Endothelial cell of umbilical vein (primary cell): ENCODE data around the gene ZNF273. TPM values are rescaled to one million over a fixed set of nuclear protein-coding genes. Genes with fewer than 3 reads are reported as not detected.

Source experiments
- BruUV-seq: library from RNA; stranded (reverse); fragments of 400-500 nt; replicated peaks from 2 replicates; lab custom pipeline; 2021; lab: Mats Ljungman, UMichigan
- CTCF ChIA-PET: fragments of 300-600, 350-600 bp; sonication (Branson Sonifier 250); formaldehyde crosslinking; loops from one replicate; lab custom pipeline; 2021; ENCODE audit warnings: antibody characterized with exemption, inconsistent platforms; lab: Charles Lee
- POLR2A ChIA-PET: fragments of 300-600, 350-600 bp; sonication (Branson Sonifier 250); formaldehyde crosslinking; loops from one replicate; lab custom pipeline; 2021; ENCODE audit warnings: antibody characterized with exemption, inconsistent platforms; lab: Charles Lee
- DNase-seq: peaks from one replicate; pipeline ENCODE4 v3.0.0-alpha.2; 2011; ENCODE audit warnings: low read depth, low spot score
- FAIRE-seq: peaks from 2 replicates; lab custom pipeline; 2011; peaks lifted over from hg19 to GRCh38; lab: Jason Lieb, UNC
- H2AFZ ChIP-seq: 2 replicates; pipeline ENCODE4 v1.6.0; 2012; ENCODE audit warnings: low read depth, low read length, control low read depth, inconsistent platforms
- H3K27ac ChIP-seq: 2 replicates; pipeline ENCODE4 v1.5.1; 2011; ENCODE audit warnings: low read depth, mild to moderate bottlenecking, control low read depth, low read length, moderate library complexity; ENCODE audit not compliant: insufficient read depth
- H3K27me3 ChIP-seq, 2 experiments: 2 replicates each; pipeline versions ENCODE4 v1.6.0 to v1.6.1; 2011; ENCODE audit warnings: low read length in 2 of 2, mixed read lengths in 1 of 2; ENCODE audit not compliant: control insufficient read depth in 2 of 2, insufficient read depth in 2 of 2
- H3K36me3 ChIP-seq, 2 experiments: 2 replicates in 1 of 2; 3 replicates in 1 of 2; pipeline ENCODE4 v1.5.1; 2011; ENCODE audit warnings: low read length in 2 of 2, mild to moderate bottlenecking in 1 of 2, moderate library complexity in 1 of 2; ENCODE audit not compliant: control insufficient read depth in 2 of 2, insufficient read depth in 2 of 2; ENCODE audit errors: extremely low read depth in 1 of 2
- H3K4me1 ChIP-seq: 3 replicates; pipeline ENCODE4 v1.5.1; 2011; ENCODE audit warnings: mild to moderate bottlenecking, low read length; ENCODE audit not compliant: control insufficient read depth, insufficient read depth; ENCODE audit errors: extremely low read depth
- H3K4me2 ChIP-seq: 2 replicates; pipeline ENCODE4 v1.6.1; 2011; ENCODE audit warnings: low read length, control low read depth, mixed read lengths; ENCODE audit not compliant: insufficient read depth
- H3K4me3 ChIP-seq, 3 experiments: fragments of 200-600 bp in 1 of 3; sonication (generic), shearing (Covaris generic) in 1 of 3; replicated peaks in 1 of 3; 2 replicates each; pipeline ENCODE4 v1.5.1; 2011 to 2016; ENCODE audit warnings: control low read depth in 3 of 3, low read length in 3 of 3, mild to moderate bottlenecking in 2 of 3, inconsistent platforms in 1 of 3, low read depth in 1 of 3, moderate library complexity in 1 of 3; ENCODE audit not compliant: insufficient read depth in 1 of 3
- H3K79me2 ChIP-seq: 2 replicates; pipeline ENCODE4 v1.6.0; 2012; ENCODE audit warnings: low read length, inconsistent platforms; ENCODE audit not compliant: control insufficient read depth, insufficient read depth
- H3K9ac ChIP-seq: replicated peaks from 2 replicates; pipeline ENCODE3; 2011; ENCODE audit warnings: low read length, control low read depth; ENCODE audit not compliant: insufficient read depth; ENCODE audit errors: extremely low read depth
- H3K9me1 ChIP-seq: replicated peaks from 3 replicates; pipeline ENCODE4 v1.6.0; 2011; ENCODE audit warnings: mild to moderate bottlenecking, low read length; ENCODE audit not compliant: control insufficient read depth, insufficient read depth; ENCODE audit errors: extremely low read depth
- H3K9me3 ChIP-seq: replicated peaks from 2 replicates; pipeline ENCODE4 v1.5.1; 2012; ENCODE audit warnings: low read length, inconsistent platforms; ENCODE audit not compliant: control insufficient read depth, insufficient read depth
- H4K20me1 ChIP-seq: replicated peaks from 2 replicates; pipeline ENCODE3; 2011; ENCODE audit warnings: mild to moderate bottlenecking, low read length; ENCODE audit not compliant: control insufficient read depth, insufficient read depth; ENCODE audit errors: extremely low read depth
- CTCF ChIP-seq, 2 donors: IDR thresholded peaks; 1 replicate in 1 of 2; 2 replicates in 1 of 2; pipeline ENCODE4 v1.5.1; 2011; ENCODE audit warnings: low read length in 2 of 2, mild to moderate bottlenecking in 2 of 2, moderate library complexity in 2 of 2, control low read depth in 1 of 2, inconsistent platforms in 1 of 2, low read depth in 1 of 2; ENCODE audit not compliant: insufficient read depth in 1 of 2; ENCODE audit errors: extremely low read depth in 1 of 2
- EZH2 ChIP-seq: IDR thresholded peaks from 2 replicates; pipeline ENCODE4 v1.6.1; 2012; ENCODE audit warnings: borderline replicate concordance, low read depth, mild to moderate bottlenecking, moderate library complexity, low read length, inconsistent platforms; ENCODE audit not compliant: severe bottlenecking
- FOS ChIP-seq: IDR thresholded peaks from 2 replicates; pipeline ENCODE4 v1.6.1; 2011; ENCODE audit warnings: mild to moderate bottlenecking, low read length, moderate library complexity, borderline replicate concordance; ENCODE audit not compliant: insufficient read depth
- GATA2 ChIP-seq: IDR thresholded peaks from 2 replicates; pipeline ENCODE4 v1.7.0; 2011; ENCODE audit warnings: low read depth, mild to moderate bottlenecking, moderate library complexity, mixed read lengths, low read length; ENCODE audit not compliant: insufficient read length, insufficient read depth
- JUN ChIP-seq: IDR thresholded peaks from 2 replicates; pipeline ENCODE4 v1.6.1; 2011; ENCODE audit warnings: borderline replicate concordance, low read depth; ENCODE audit not compliant: insufficient read length, insufficient read depth
- MYC ChIP-seq: IDR thresholded peaks from one replicate; pipeline ENCODE4 v1.6.1; 2011; ENCODE audit warnings: mild to moderate bottlenecking, low read depth, low read length
- POLR2A ChIP-seq: IDR thresholded peaks from 2 replicates; pipeline ENCODE4 v1.6.1; 2012; ENCODE audit warnings: low read depth, mild to moderate bottlenecking, control low read depth, low read length
- POLR2AphosphoS5 ChIP-seq: IDR thresholded peaks from 2 replicates; pipeline ENCODE4 v1.6.1; 2012; ENCODE audit warnings: low read depth, mild to moderate bottlenecking, control low read depth, low read length, moderate library complexity; ENCODE audit not compliant: insufficient read depth
- dilution Hi-C: fragments of 300-500 bp; cut with MboI; formaldehyde crosslinking; loops from one replicate; pipeline ENCODE4 v1.15.0; 2019; ENCODE audit warnings: low sequenced_read_pairs; ENCODE audit not compliant: extremely low pct_ligation_motif_present
- intact Hi-C: fragments of 100-400 bp; cut with micrococcal nuclease; formaldehyde crosslinking; loops from one replicate; pipeline ENCODE4 v1.10.0; 2022
- polyA plus RNA-seq, 4 experiments: library from polyadenylated mRNA; depleted of rRNA in 3 of 4; stranded (reverse) in 3 of 4; unstranded in 1 of 4; fragments of >200 nt; gene quantifications; 2 replicates each; pipeline versions ENCODE4 v1.2.1 to v1.2.3, GENCODE V29; 2011 to 2012; ENCODE audit warnings: missing spikeins in 1 of 4
- total RNA-seq: library from RNA; stranded (reverse); gene quantifications from 2 replicates; pipeline ENCODE4 v1.2.3, GENCODE V29; 2021
- TF ChIP-seq, protein P1 (sequence below): IDR thresholded peaks from 2 replicates; pipeline ENCODE4 v1.6.1; 2011; ENCODE audit not compliant: insufficient read depth, insufficient read length

The ZNF273 gene
- total and polyA plus RNA-seq, 2 donors (not counting 3 experiments of a cell fraction or from before 2014, with no cell fraction given) = 1.4 to 4.1 TPM

GRCh38 chr7:64873517-64873916 is 29.6 kb upstream of the ZNF273 start:
- CTCF ChIA-PET = no interaction called here

GRCh38 chr7:64874114-64874513 is 29.0 kb upstream of the ZNF273 start:
- POLR2A ChIA-PET = no interaction called here
- no peaks in the 10 kb centered on the region for H3K9me1 ChIP-seq
- intact Hi-C loops (no loop called here), dilution Hi-C loops (no loop called here)
- H3K4me1 ChIP-seq = no peaks in the 10 kb centered on the region
- H3K4me2 ChIP-seq = no peak overlapping the region
- no peaks in the 10 kb centered on the region for H4K20me1 ChIP-seq
- DNase-seq = no peak
- H3K27ac ChIP-seq = no peak overlapping the region
- TF ChIP-seq MYC (no peak), POLR2AphosphoS5 (no peak), POLR2A (no peak), EZH2 (no peak), CTCF (IDR thresholded peaks at IDR 0.05; ENCODE audit: extremely low read depth in 1 of 2, insufficient read depth in 1 of 2, low read depth in 1 of 2, low read length in 2 of 2) (no peak), FOS (no peak), GATA2 (no peak), JUN (no peak)
- TF ChIP-seq, protein P1, sequence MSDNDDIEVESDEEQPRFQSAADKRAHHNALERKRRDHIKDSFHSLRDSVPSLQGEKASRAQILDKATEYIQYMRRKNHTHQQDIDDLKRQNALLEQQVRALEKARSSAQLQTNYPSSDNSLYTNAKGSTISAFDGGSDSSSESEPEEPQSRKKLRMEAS = no peak
- no peaks in the 10 kb centered on the region for H3K9me3 ChIP-seq
- H3K9ac ChIP-seq = no peak overlapping the region
- H3K27me3 ChIP-seq = no peaks in the 10 kb centered on the region
- no peaks in the 10 kb centered on the region for H3K36me3 ChIP-seq
- CTCF ChIA-PET = no interaction called here
- H3K79me2 ChIP-seq = no peaks in the 10 kb centered on the region
- no peak overlapping the region for H3K4me3 ChIP-seq
- no TSS peak for BruUV-seq
- no peak for FAIRE-seq
- no peak overlapping the region for H2AFZ ChIP-seq

More at GRCh38 chr7:64873517-64873916, 29.6 kb upstream of the ZNF273 start:
- intact Hi-C loops (no loop called here), dilution Hi-C loops (no loop called here)
- H3K9me3 ChIP-seq = no peaks in the 10 kb centered on the region
- H3K4me3 ChIP-seq = no peak overlapping the region
- TF ChIP-seq JUN = no peak
- TF ChIP-seq POLR2A = no peak
- no peak for TF ChIP-seq POLR2AphosphoS5
- no peak for TF ChIP-seq FOS
- POLR2A ChIA-PET = no interaction called here
- no TSS peak for BruUV-seq
- no peaks in the 10 kb centered on the region for H4K20me1 ChIP-seq
- no peaks in the 10 kb centered on the region for H3K36me3 ChIP-seq
- no peaks in the 10 kb centered on the region for H3K27me3 ChIP-seq
- FAIRE-seq (no peak), DNase-seq (no peak)
- no peak overlapping the region for H2AFZ ChIP-seq
- no peaks in the 10 kb centered on the region for H3K4me1 ChIP-seq
- no peak overlapping the region for H3K4me2 ChIP-seq
- H3K79me2 ChIP-seq = no peaks in the 10 kb centered on the region
- no peak overlapping the region for H3K27ac ChIP-seq
- no peak overlapping the region for H3K9ac ChIP-seq
- H3K9me1 ChIP-seq = no peaks in the 10 kb centered on the region
